IMR-90 (cell line): ENCODE data around the gene CMSS1.

Experiments used
- CHD1 ChIP-seq: IDR thresholded peaks from 2 replicates; pipeline ENCODE4 v1.6.1; 2012; ENCODE audit warnings: low read depth, low read length, improper control_type of control experiment
- MAFK ChIP-seq: IDR thresholded peaks from 2 replicates; pipeline ENCODE4 v1.6.1; 2012; ENCODE audit warnings: low read depth, low read length, improper control_type of control experiment
- POLR2A ChIP-seq: IDR thresholded peaks from 2 replicates; pipeline ENCODE4 v1.6.1; 2012; ENCODE audit warnings: mild to moderate bottlenecking, low read depth, low read length
- RAD21 ChIP-seq: IDR thresholded peaks from 2 replicates; pipeline ENCODE4 v1.6.1; 2012; ENCODE audit warnings: low read length, improper control_type of control experiment
- RFX5 ChIP-seq: IDR thresholded peaks from 2 replicates; pipeline ENCODE4 v1.8.0; 2012; ENCODE audit warnings: low read depth, mild to moderate bottlenecking, low read length, moderate library complexity
- TF ChIP-seq, protein P1 (sequence below): conservative IDR thresholded peaks from 2 replicates; pipeline ENCODE4 v1.5.1; 2012; ENCODE audit warnings: mild to moderate bottlenecking, low read depth, low read length, improper control_type of control experiment
- TF ChIP-seq, protein P2 (sequence below): fragments of 150-350 bp; IDR thresholded peaks from 2 replicates; pipeline ENCODE4 v1.6.1; 2016; ENCODE audit warnings: low read depth, mild to moderate bottlenecking, low read length, moderate library complexity, borderline replicate concordance

DNA sequence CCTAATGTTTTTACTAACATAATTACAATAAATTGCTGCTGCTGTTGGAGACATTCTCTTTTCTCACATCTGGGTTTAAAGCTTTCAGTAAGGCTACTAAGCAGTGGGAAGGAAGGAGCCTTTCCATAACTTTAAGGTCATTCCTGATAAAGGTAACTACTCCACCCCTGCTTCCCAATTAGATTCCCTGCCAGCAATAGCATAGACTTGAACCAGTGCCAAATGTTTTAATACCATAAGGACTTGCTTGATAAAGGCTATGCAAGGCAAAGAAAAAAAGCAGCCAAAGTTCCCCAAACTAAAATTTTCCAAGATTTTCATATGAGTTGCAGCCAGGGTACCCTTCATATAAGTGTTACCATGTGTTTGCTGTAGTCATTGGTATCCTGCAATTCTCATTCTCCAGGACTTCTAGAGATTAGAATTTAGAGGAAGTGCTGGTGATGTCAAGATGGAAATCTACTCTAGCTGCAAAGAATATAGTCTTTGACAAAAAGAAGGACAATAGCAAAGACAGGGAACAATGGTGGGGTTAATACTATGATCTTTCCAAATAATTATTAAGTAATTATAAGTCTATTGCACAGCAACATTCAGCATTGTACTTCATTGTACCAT lies 190.5 kb downstream of the CMSS1 start:
- TF ChIP-seq, protein P1, sequence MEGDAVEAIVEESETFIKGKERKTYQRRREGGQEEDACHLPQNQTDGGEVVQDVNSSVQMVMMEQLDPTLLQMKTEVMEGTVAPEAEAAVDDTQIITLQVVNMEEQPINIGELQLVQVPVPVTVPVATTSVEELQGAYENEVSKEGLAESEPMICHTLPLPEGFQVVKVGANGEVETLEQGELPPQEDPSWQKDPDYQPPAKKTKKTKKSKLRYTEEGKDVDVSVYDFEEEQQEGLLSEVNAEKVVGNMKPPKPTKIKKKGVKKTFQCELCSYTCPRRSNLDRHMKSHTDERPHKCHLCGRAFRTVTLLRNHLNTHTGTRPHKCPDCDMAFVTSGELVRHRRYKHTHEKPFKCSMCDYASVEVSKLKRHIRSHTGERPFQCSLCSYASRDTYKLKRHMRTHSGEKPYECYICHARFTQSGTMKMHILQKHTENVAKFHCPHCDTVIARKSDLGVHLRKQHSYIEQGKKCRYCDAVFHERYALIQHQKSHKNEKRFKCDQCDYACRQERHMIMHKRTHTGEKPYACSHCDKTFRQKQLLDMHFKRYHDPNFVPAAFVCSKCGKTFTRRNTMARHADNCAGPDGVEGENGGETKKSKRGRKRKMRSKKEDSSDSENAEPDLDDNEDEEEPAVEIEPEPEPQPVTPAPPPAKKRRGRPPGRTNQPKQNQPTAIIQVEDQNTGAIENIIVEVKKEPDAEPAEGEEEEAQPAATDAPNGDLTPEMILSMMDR: no peak
- TF ChIP-seq RFX5 (no peak), MAFK (no peak), RAD21 (no peak), POLR2A (no peak), CHD1 (no peak)
- TF ChIP-seq, protein P2, sequence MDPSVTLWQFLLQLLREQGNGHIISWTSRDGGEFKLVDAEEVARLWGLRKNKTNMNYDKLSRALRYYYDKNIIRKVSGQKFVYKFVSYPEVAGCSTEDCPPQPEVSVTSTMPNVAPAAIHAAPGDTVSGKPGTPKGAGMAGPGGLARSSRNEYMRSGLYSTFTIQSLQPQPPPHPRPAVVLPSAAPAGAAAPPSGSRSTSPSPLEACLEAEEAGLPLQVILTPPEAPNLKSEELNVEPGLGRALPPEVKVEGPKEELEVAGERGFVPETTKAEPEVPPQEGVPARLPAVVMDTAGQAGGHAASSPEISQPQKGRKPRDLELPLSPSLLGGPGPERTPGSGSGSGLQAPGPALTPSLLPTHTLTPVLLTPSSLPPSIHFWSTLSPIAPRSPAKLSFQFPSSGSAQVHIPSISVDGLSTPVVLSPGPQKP: no peak
